Mesodermal cell (in vitro differentiated cells): ENCODE measurements around the gene FBXL7.

ENCODE experiments used
- H3K27ac ChIP-seq: 2 replicates; pipeline ENCODE4 v1.7.0; 2013; ENCODE audit warnings: mild to moderate bottlenecking, low read depth, low read length, moderate library complexity; ENCODE audit not compliant: severe bottlenecking
- H3K36me3 ChIP-seq: 2 replicates; pipeline ENCODE4 v1.7.1; 2013; ENCODE audit warnings: mild to moderate bottlenecking, low read length, moderate library complexity; ENCODE audit not compliant: control insufficient read depth, insufficient read depth
- H3K4me1 ChIP-seq: one replicate; pipeline ENCODE4 v1.7.1; 2013; ENCODE audit warnings: mild to moderate bottlenecking, low read length; ENCODE audit not compliant: insufficient read depth, control insufficient read depth, poor library complexity, severe bottlenecking
- H3K4me3 ChIP-seq: 2 replicates; pipeline ENCODE4 v1.7.0; 2013; ENCODE audit warnings: low read length, control low read depth, mild to moderate bottlenecking; ENCODE audit not compliant: insufficient read depth, poor library complexity, severe bottlenecking; ENCODE audit errors: extremely low read depth
- H3K9me3 ChIP-seq: 2 replicates; pipeline ENCODE4 v1.7.1; 2013; ENCODE audit warnings: mild to moderate bottlenecking, low read length, moderate library complexity; ENCODE audit not compliant: control insufficient read depth
- WGBS, 2 experiments: methylation state at CpG; one replicate each; pipeline ENCODE4 v1.1.5; 2013; ENCODE audit warnings: missing lambda C conversion rate in 2 of 2; ENCODE audit not compliant: insufficient coverage in 2 of 2; 5-methylcytosine and 5-hydroxymethylcytosine counted together

Gene FBXL7

DNA sequence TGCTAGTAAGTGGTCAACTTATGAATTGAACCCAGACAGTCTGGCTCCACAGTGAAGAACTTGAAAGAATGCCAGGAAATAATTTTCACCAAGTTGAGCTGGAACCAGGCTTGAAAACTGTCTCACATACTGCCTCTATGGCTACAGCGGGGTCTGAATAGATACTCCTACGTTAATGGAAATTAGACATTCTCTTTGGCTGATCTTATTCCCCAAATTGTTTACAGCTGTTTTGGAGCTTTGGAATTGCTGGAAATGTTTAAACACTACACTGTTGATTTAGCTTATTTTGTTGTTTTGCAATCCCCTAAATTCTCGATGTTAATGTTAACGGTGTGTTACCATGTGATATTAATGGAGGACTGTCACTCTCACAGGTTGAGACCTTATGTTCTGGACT, 146.4 kb downstream of the FBXL7 start:
- no peak overlapping the region for H3K27ac ChIP-seq
- 84 to 100% methylated on average over 2 to 3 of the region's 4 CpGs for WGBS, 2 experiments
- no peaks in the 10 kb centered on the region for H3K9me3 ChIP-seq
- H3K4me3 ChIP-seq, result no peak overlapping the region
- no peaks in the 10 kb centered on the region for H3K36me3 ChIP-seq
- peaks cover 22% of the 10 kb centered on the region for H3K4me1 ChIP-seq

DNA sequence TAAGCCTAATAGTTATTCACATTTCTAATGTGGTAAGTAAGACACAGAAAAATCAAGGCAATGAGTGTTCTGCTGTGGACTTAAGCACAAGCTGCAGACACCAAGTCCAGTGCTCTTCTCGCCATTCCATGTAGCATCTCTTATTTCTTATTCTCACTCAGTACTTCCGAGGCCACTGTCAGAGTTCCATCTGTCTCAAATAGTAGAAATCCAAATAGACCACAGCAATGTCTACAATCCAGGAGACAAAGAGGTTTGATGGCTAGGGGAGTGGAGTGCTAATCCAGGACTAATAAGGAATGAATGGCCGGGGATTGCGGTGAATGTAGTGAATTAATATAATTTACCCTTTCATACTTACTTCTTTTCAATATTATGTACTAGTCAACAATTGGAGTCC, 147.3 kb downstream of the FBXL7 start:
- Histone ChIP-seq H3K4me1 (peaks cover 22% of the 10 kb centered on the region), H3K36me3 (no peaks in the 10 kb centered on the region), H3K9me3 (no peaks in the 10 kb centered on the region), H3K4me3 (no peak overlapping the region), H3K27ac (no peak overlapping the region)
- WGBS, 2 experiments, result 86 to 100% methylated on average over 1 of the region's 4 CpGs

DNA sequence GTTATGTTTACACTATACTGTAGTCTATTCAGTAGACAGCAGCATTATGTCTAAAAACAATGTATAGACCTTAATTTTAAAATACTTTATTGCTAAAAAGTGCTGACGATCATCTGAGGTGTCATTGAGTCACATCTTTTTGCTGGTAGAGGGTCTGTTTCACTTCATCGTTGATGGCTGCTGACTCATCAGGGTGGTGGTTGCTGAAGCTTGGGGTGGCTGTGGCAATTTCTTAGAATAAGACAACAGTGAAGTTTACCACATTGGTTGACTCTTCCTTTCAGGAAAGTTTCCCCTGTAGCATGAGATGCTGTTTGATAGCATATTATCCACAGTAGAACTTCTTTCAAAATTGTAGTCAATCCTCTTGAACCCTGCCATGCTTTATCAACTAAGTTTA, 150.3 kb downstream of the FBXL7 start:
- no peak overlapping the region for H3K27ac ChIP-seq
- peaks cover 10% of the 10 kb centered on the region for H3K4me1 ChIP-seq
- no peaks in the 10 kb centered on the region for H3K36me3 ChIP-seq
- no peak overlapping the region for H3K4me3 ChIP-seq
- WGBS, 2 experiments, result 94% methylated on average over 2 of the region's 2 CpGs; no CpG with 5 or more reads in 1 of the 2 experiments
- H3K9me3 ChIP-seq, result no peaks in the 10 kb centered on the region

DNA sequence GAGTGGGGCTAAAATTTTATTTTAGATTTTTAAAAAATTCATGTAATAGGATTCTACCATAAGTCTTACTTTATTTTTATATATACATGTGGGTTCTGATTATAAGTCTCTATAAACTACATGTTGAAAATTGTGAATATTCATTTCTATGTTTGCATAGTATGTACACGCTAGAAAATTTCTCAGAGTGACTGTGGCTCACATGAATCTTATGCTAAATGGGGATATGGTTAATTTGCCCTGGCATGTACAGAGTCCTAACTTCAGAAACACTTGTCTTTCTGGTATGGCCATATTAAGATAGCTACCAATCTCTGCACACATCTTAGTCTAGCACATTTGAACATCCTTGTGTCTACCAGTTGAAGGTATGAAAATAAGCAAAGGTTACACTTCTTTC, 154.8 kb downstream of the FBXL7 start:
- no peaks in the 10 kb centered on the region for H3K9me3 ChIP-seq
- no peaks in the 10 kb centered on the region for H3K36me3 ChIP-seq
- H3K4me1 ChIP-seq, result peaks cover 4% of the 10 kb centered on the region
- WGBS, 2 experiments, result no CpG with 5 or more reads among the region's 1 CpG
- no peak overlapping the region for H3K27ac ChIP-seq
- H3K4me3 ChIP-seq, result no peak overlapping the region

DNA sequence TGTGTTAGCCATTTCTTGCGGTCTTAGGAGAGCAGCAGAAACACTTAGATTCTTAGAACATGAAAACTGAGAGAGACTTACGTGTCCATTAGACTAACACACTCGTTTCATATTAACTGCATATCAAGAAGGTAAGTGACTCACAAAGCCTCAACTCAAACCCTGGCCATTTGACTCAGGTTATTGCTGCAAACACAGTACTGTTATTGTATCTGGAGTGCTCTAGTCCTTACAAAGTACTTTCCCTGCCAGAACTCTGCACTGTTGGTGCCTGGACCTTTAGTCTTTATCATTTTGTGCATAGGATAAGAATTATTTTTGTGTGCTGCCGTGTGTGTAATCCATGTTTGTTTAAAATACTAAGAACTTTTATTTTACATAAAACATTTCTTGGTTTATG, 155.7 kb downstream of the FBXL7 start:
- no peaks in the 10 kb centered on the region for H3K9me3 ChIP-seq
- WGBS, 2 experiments, result 100% methylated on average over 3 of the region's 4 CpGs
- no peak overlapping the region for H3K27ac ChIP-seq
- H3K4me3 ChIP-seq, result no peak overlapping the region
- H3K36me3 ChIP-seq, result no peaks in the 10 kb centered on the region
- H3K4me1 ChIP-seq, result no peaks in the 10 kb centered on the region

- Histone ChIP-seq H3K27ac (no peak overlapping the region), H3K4me3 (no peak overlapping the region), H3K9me3 (peaks cover 12% of the 10 kb centered on the region), H3K4me1 (no peaks in the 10 kb centered on the region), H3K36me3 (no peaks in the 10 kb centered on the region)
Measured at GRCh38 chr5:15664961-15665360, 165.0 kb downstream of the FBXL7 start.

- Histone ChIP-seq H3K27ac (no peak overlapping the region), H3K4me3 (no peak overlapping the region), H3K4me1 (peaks cover 8% of the 10 kb centered on the region), H3K9me3 (no peaks in the 10 kb centered on the region), H3K36me3 (no peaks in the 10 kb centered on the region)
- WGBS, 2 experiments, result 90% methylated on average over 2 of the region's 2 CpGs; no CpG with 5 or more reads in 1 of the 2 experiments
Measured at GRCh38 chr5:15669826-15670225, 169.8 kb downstream of the FBXL7 start.

GRCh38 chr5:15674716-15675115, 174.7 kb downstream of the FBXL7 start:
- H3K4me3 ChIP-seq, result no peak overlapping the region

DNA sequence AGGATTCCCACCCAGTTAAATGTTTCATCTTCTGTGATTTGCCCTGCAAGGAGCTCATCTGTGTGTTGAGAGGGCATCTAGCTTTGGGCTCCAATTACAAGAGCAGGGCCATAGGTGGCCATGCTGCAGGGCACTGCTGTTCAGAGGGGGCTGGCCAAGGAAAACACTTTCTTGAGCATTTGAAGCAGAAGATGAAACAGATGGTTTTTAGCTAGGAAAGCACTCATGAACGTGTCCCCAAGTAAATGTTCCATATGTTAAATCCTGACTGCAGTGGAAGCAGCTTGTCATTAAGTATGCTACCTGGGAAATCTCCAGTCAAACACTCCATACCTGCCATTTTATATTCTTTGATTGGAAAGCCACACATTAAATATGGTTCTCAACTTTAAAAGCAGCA, 176.6 kb downstream of the FBXL7 start:
- Histone ChIP-seq H3K4me1 (peaks cover 13% of the 10 kb centered on the region), H3K27ac (no peak overlapping the region), H3K4me3 (no peak overlapping the region), H3K9me3 (no peaks in the 10 kb centered on the region), H3K36me3 (no peaks in the 10 kb centered on the region)
- WGBS, 2 experiments, result 90 to 100% methylated on average over 1 of the region's 1 CpG

More at GRCh38 chr5:15674716-15675115, 174.7 kb downstream of the FBXL7 start:
- Histone ChIP-seq H3K9me3 (no peaks in the 10 kb centered on the region), H3K27ac (no peak overlapping the region), H3K36me3 (no peaks in the 10 kb centered on the region), H3K4me1 (peaks cover 13% of the 10 kb centered on the region)
- WGBS, 2 experiments, result no CpG with 5 or more reads among the region's 2 CpGs

DNA sequence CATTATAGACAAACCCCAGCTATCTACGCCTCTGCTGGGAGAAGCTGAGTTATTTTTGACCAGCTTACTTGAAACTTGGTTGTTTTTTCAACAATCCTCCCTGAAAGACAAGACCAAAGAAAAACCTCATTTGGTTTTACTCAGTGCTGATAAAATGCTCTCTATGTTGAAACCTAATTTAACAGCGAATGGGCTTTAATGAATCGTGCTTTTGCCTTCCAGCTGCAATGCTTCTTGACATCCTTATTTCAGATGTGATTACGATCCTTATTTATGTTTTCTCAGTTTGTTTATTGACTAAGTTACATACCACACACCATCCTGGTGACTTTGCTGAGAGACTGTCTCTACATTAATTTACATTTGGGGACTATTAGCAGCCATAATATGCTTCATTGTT, 179.2 kb downstream of the FBXL7 start:
- Histone ChIP-seq H3K9me3 (no peaks in the 10 kb centered on the region), H3K36me3 (no peaks in the 10 kb centered on the region), H3K27ac (no peak overlapping the region), H3K4me3 (no peak overlapping the region), H3K4me1 (peaks cover 13% of the 10 kb centered on the region)
- whole genome bisulfite sequencing, 2 experiments, result 100% methylated on average over 3 of the region's 4 CpGs; no CpG with 5 or more reads in 1 of the 2 experiments

DNA sequence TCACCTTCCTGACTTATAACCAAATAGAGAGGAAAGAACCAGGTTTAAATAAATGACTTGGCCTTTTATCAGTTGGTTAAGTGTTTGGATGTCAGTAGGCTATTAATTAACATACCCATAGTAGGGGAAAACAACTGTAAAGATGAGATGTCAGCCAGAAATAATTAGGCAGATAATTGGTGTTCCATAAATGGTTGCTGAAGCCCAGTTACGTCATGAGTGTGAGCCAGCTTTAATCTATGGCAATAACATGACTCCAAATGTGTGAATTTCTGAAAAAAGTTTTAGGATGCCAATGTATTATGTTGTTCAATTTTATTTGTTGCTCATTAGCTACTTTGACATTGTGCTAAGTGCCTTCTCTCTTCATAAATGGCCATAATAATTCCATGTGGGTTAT, 180.5 kb downstream of the FBXL7 start:
- Histone ChIP-seq H3K4me1 (peaks cover 8% of the 10 kb centered on the region), H3K27ac (no peak overlapping the region), H3K4me3 (no peak overlapping the region), H3K9me3 (no peaks in the 10 kb centered on the region), H3K36me3 (no peaks in the 10 kb centered on the region)
- 83 to 100% methylated on average over 1 of the region's 1 CpG for WGBS, 2 experiments
